SK-MEL-5 (cell line): ENCODE measurements around the gene TMEM135. TPM values are rescaled to one million over a fixed set of nuclear protein-coding genes. Genes with fewer than 3 reads are reported as not detected.
"Not testable (repeated sequence)": the region's sequence is repeated elsewhere in the genome, so short reads cannot be mapped to it uniquely, and the experiment has no call there.

ENCODE experiments used
- DNase-seq: peaks from one replicate; pipeline ENCODE4 v3.0.0-alpha.2; 2016; ENCODE audit warnings: low read depth, low spot score
- in situ Hi-C: cut with HindIII; loops from 2 replicates; pipeline ENCODE4 v1.10.0; 2016; ENCODE audit warnings: low sequenced_read_pairs, high pct_unique_total_duplicates, low pct_unique_long_range_greater_than_20kb
- total RNA-seq: library from RNA; depleted of rRNA; stranded (reverse); fragments of >200 nt; shearing (Covaris generic); gene quantifications from 2 replicates; pipeline ENCODE4 v1.2.3, GENCODE V29; 2014

The TMEM135 gene
- total RNA-seq, 1 experiment from 2014 or later = 32.3 TPM

DNA sequence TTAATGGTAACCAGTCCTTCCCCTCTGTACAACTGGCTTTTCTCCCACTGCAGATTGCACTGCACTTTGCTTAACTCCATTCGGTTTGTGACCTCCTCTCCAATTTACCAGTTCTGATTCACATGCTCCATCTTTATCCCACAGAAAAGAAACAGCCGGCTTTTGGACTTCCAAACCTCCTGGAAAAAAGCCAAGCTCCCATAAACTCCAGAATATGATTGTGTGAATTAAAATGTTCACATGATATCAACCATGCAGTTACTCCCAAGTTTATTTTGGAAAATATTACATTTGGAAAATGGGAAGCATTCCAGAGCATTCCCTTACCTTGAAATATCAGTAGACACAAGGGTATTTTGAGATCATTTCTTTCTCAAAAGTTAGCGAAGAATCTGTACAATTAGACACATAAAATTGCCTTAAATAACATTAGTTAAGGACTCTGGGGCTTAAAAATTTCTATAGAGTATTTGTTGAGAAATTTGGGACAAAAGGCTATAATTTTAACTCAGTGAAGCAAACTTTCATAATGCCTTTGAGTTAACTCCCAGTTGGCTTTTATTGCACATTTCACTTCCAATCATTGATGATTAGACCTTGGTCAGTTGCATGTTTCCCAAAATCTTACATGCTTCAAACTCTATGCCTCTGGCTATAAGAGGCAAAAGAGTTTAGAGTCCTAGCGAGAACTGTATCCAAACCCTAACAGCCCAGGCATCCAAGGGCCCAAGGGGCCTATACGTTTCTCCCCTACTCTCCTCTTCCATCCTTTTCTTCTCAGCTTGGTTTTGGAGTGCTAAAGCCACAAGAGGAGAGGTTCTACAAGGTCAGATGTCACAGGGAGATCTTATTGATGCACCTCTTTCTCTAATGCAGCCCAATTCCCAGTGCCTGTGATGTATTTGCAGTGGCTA is 23.6 kb upstream of the TMEM135 start:
- in situ Hi-C loops = no loop called here
- DNase-seq = no peak

DNA sequence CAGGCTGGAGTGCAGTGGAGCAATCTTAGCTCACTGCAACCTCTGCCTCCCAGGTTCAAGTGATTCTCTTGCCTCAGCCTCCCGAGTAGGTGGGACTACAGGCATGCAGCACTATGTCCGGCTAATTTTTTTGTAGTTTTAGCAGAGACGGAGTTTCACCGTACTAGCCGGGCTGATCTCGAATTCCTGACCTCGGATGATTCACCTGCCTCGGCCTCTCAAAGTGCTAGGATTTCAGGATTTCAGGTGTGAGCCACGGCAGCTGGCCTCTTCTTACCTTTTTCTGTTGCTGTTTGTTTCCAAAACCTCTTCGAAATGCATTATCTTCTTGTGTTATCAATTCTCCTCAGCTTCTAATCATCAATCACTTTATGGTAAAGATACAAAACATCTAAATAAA is 22.1 kb upstream of the TMEM135 start:
- DNase-seq = no peak
- in situ Hi-C loops = no loop called here

DNA sequence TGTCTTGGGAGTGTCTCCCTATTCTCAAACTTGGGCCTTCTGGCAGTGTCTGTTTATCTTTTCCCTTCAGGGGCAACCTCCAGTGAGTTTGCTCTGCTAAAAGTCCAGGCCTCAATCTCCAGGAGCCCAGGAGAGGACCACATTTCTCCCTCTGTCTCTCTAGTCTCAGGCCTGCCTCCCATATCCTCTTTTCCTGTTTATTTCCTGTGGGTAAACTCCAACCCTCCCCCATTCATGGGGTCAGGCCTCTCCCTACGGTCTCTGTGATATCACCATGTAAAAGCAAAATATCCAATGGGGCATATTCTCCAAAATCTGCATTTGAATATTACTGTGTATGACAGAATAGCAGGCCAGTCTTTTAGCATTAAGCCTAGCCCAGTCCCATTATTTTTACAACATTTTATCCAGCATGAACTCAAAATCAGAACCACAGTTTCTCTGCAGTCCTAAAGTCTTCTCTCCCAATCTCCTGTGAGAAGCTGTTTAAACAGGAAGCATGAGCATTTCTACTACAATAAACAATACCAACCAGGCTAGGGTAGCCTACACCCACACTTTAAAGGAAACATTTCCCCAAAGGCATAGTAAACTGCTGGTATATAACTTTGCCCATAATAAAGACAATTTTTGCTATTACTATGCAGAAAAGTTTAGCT is 18.0 kb upstream of the TMEM135 start:
- in situ Hi-C loops = no loop called here
- no peak for DNase-seq

DNA sequence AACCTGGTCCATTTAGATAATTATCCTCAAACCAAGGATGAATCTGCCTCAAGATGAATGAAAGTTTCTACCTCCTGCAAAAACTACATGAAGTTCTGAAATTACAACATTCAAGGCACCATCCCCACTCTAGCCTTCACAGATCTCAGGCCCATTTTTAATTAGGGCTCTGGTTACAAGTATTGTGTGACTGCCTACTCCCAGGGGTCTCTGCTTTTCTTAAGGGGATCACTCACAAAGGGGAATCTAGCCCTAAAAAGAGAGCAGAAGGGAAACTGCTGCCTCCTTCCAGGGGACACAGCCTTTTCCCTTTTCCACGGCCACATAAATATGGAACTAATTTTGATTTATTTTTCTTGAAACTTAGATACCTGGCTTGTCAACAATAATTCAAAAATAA is 17.4 kb upstream of the TMEM135 start:
- no peak for DNase-seq
- in situ Hi-C loops = no loop called here

DNA sequence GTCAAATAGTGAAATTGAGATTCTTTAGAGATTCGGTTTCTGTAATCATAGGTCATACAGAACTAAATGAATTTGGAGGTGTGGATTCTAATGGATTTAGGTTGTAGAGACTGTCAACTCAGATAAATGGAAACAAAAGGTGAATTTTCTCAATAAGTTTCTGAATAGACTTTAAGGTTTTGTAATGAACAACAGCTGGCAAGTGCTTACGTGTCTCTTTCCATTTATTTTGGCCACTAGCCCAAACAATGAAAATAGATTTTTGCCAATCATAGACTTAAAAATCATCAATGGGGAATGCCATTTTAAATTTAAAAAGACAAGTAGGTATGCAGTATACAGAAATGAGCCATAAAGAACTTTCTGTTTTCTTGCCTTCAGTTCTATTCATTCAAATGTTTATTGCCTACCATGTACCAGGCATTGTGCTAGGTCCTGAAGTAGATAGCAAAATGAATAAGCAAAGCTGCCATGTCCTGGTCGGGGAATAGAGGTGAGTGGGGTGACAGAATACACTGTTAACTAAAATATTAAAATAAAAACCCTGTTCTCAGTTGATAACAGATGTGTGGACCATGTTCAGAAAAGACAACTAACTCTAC is 16.9 kb upstream of the TMEM135 start:
- DNase-seq = no peak
- in situ Hi-C loops = no loop called here

DNA sequence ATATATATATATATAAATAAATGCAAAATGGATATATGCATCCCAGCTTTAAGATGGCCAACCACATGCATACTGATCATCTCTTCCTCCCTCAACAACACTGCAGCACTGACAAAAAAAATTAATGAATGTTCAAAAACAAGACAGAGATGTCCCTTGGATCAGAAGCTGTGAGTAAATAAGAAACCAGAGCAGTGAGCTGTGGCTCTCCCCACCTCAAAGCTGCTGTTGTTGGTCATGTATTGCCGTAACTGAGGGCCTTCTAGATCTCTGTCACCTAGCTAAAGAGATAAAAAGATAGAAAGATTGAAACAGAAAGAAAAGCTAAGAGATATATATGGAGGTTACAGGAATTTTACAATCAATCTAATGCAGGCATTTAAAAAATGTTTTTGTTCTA is 15.5 kb upstream of the TMEM135 start:
- in situ Hi-C loops = no loop called here
- no peak for DNase-seq

DNA sequence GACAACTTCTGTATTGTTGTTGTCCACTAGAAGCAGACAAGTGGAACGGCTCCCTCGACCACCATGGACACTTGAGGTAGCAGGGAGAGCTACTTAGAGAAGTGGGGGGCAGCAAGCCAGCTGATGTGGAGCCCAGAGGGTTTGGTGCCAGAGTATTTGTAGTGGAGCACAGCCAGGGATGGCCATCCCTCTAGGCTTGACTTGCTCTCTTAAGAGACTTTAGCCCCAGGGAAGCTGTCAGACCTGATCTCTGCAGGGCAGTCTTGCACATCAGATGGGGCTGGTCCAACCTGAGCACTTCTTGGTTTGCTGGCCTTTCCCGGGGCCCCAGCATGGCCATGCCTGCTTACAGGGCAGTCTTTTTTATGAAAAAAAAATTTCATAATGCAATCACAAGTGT is 15.0 kb upstream of the TMEM135 start:
- DNase-seq = no peak
- in situ Hi-C loops = no loop called here

DNA sequence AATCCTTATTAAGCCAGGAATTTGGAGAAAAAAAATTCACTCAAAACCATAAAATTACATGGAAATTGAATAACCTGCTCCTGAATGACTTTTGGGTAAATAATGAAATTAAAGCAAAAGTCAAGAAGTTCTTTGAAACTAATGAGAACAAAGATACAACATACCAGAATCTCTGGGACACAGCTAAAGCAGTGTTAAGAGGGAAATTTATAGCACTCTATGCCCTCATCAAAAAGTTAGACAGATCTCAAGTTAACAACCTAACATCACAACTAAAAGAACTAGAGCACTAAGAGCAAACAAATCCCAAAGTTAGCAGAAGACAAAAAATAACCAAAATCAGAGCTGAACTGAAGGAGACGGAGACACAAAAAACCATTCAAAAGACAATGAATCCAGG is 11.3 kb upstream of the TMEM135 start:
- DNase-seq, in situ Hi-C loops: not testable (repeated sequence)

DNA sequence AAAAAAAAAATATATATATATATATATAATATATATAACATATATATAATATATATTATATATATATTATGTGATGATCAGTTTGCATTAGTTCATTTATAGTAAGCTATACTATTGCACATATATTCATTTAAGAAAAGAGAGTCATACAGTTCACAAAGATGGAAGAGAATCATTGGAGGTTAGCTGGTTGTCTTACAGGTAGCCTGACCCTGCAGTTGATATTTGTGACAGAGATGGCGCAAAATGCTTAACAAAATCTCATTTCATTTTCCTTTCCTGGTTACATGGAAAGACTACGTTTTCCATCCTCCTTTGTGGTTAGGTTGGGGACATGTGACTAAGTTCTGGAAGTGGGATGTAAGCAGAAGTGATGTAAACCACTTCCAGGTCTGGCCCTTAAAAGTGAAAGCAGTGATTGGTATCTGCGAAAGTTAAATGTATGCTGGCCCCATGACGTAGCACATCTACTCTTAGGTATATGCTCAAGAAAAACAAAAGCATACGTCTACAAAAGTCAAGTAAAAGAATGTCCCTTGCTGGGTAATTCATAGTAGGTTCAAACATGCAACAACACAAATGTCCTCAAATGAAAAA is 7.2 kb upstream of the TMEM135 start:
- DNase-seq = peak; percentile 74
- in situ Hi-C loops = no loop called here

DNA sequence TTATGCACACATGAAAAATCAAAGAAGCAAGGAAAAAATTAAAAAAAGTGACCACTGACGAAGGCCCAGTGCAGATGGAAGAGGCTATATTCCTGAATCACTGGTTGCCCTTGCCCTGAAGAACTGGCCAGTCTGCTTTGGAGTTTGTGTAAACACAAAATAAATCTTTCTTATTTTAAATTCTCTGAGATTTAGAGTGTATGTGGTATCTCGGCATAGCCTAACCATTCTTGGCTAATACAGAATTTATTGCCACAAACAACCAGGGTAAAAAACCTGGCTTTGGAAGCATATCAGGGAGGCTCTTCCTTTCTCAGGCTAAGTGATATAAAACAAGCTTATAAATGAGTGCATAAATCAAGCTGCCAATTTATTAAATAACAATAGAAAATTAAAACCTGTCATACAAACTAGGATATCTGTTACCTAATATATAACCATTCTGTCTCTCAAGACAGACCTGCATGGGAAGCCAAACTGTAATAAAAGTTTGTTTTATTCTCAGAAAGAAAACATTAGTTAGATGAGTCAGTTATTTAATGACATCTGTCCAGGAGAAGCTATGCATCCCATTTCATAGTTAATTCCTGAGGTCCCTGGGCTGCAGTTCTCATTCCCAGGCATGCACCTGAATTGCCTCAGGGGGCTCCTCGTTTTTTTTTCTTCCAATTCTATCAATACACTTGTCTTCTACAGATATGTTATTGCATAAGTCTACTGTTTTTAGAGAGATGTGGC is 6.1 kb upstream of the TMEM135 start:
- in situ Hi-C loops = no loop called here

DNA sequence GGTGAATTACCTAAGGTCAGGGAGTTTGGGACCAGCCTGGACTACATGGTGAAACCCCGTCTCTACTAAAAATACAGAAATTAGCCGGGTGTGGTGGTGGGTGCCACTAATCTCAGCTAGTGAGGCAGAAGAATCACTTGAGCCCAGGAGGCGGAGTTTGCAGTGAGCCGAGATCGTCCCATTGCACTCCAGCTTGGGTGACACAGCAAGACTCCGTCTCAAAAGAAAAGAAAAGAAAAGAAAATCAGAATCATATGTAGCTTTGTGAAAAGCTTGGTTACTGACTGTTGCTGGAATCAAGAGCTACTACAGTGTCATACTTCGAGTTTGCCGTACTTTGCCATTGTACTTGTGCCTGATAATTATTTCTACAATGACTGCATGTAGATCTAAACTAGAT is 4.2 kb upstream of the TMEM135 start:
- no peak for DNase-seq
- in situ Hi-C loops = no loop called here

More for the DNA sequence above, 6.1 kb upstream of the TMEM135 start:
- no peak for DNase-seq

DNA sequence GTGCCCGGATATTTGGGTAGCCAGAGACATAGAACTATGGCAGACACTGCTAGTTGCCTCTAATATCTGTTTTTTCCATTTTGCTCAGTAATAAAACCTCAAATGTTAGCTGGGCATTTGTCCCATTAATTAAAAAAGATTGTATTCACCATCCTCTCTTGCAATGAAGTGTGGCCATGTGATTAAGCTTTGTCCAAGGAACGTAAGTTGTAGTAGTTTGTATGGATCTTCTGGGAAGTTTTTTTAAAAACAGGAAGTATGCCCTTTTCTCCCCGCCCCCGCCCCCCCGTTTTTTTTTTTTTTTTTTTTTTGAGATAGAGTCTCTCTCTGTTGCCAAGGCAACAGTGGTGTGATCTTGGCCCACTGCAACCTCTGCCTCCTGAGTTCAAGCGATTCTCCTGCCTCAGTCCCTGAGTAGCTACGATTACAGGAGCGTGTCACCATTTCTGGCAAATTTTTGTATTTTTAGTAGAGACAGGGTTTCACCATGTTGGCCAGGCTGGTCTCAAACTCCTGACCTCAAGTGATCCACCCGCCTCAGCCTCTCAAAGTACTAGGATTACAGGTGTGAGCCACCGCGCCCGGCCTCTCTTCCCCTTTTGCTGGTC is 1.7 kb upstream of the TMEM135 start:
- in situ Hi-C loops = no loop called here
- no peak for DNase-seq

DNA sequence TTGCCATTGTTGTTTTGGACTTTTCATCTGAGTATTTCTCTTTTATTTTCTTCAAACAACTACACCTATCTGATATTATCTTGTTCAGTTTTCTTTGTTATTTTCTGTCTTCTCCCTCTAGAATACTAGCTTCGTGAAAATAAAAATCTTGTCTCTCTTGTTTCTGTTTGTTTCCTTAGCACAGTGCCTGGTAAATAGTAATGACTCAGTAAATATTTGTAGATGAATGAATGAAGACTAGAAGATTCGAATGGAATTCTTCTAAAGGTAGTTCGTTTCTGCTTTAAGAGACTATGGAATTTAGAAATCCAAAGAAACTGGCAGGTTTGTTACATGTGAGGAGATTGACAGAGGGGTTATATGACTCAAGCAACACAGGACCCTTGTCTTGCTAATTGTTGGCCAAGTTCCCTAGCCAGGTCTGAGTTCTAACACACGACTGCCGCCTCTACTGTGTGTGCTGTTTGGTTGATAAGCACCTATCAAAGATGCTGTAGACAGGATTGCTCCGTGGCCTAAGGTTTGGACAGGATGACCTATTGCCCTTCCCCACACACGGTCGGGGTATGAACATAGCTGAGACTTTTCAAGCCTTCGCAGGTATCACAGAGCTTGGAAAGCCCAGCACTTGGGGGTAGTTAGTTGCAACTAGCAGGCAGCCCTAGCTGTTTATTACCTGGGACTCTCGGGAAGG is 831 bp upstream of the TMEM135 start:
- no peak for DNase-seq
- in situ Hi-C loops = no loop called here

DNA sequence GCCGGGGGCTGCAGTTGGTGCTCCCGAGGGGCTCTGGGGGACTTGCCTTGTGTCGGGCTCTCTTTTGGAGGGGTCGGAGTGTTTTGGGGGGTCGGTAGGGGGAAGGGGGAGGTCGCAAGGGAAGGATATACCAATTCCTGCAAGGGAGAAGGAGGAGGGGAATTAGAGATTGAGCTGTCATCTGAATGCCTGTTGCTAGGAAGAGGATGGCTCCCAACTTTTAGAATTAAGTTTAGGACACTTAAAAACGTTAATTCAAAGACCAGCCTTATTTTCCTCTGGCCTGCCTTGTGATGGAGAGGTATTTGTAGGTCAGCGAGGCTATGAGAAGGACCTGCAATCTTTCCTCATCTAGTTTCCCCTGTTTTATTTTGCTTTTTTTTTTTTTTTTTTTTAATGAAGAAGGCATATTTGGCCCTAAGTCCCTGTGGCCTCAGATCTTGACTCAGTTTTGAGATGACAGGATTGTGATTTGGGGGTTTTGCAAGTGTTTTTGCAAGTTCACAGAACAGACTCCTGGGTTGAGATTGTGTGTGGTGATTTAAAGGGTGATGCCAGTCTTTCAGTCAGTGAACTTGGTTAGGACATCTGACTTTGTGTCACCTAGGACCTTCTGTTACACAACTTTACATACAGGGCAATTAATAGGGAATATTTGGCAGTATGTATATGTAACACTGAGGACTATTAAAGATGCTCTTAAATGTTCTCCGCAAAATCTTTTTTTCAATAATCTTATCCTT is 672 bp downstream of the TMEM135 start:
- no peak for DNase-seq
- in situ Hi-C loops = no loop called here

DNA sequence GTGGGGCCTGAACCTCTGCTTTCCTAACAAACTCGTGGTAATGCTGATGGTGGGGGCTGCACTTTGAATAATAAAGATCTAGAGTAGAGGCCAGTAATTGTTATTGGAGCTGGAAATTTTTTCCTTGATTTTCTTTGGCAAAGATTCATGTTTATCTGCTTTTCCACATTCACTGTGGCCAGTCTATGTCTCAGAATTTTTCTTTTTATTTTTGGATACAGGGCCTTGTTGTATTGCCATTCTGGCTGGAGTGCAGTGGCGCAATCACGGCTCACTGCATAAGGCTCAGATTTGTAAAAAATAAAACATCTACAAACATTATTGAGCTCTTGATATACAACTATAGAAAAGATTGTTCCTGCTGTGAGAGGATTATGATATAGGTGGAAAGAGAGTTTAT is 1.6 kb downstream of the TMEM135 start:
- DNase-seq = no peak
- in situ Hi-C loops = no loop called here

DNA sequence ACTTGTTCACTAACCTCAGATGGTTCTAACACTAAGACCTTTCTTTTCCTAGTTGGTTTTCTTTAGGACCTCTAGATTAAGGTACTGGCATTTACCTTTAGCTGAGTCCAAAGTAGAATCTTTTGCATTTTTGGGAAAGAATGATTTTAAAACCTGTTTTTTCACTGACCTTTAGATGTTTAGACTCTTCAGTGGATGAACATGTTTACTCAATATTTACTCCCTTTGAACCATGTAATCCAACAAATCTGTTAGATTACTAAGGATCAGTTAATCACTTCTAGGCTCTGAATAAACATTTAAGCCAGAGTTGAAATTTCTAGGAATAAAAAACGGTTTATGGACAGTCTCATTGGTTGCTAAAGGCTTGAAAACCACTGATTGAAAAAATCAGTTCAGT is 6.2 kb downstream of the TMEM135 start:
- no peak for DNase-seq
- in situ Hi-C loops = no loop called here
